Raji (cell line): ENCODE measurements around the gene PLEKHG2.

Experiments used
- POLR2A ChIP-seq: IDR thresholded peaks from 2 replicates; pipeline ENCODE4 v1.6.1; 2011; ENCODE audit warnings: low read depth, low read length, control low read depth; ENCODE audit not compliant: insufficient read depth

PLEKHG2 gene

GRCh38 chr19:39412100-39412866, at the start of gene PLEKHG2:
Gene PLEKHG2 (plus strand): TSS chr19:39412669. CDS start chr19:39414087, 1,418 bp downstream.
- peak; percentile 65 for TF ChIP-seq POLR2A

- TF ChIP-seq POLR2A, result no peak
Measured at GRCh38 chr19:39362682-39363657, 49.5 kb upstream of the PLEKHG2 start.

- no peak for TF ChIP-seq POLR2A
Measured at GRCh38 chr19:39363901-39364457, 48.5 kb upstream of the PLEKHG2 start.

GRCh38 chr19:39365531-39365930, 46.9 kb upstream of the PLEKHG2 start:
- TF ChIP-seq POLR2A, result no peak

GRCh38 chr19:39369200-39369599, 43.3 kb upstream of the PLEKHG2 start:
- no peak for TF ChIP-seq POLR2A

GRCh38 chr19:39370735-39371134, 41.7 kb upstream of the PLEKHG2 start:
- TF ChIP-seq POLR2A, result no peak

- no peak for TF ChIP-seq POLR2A
Measured at GRCh38 chr19:39372047-39372802, 40.2 kb upstream of the PLEKHG2 start.

- TF ChIP-seq POLR2A, result no peak
Measured at GRCh38 chr19:39372941-39373340, 39.5 kb upstream of the PLEKHG2 start.

- no peak for TF ChIP-seq POLR2A
Measured at GRCh38 chr19:39375929-39376328, 36.5 kb upstream of the PLEKHG2 start.

- TF ChIP-seq POLR2A, result no peak
Measured at GRCh38 chr19:39377373-39378362, 34.8 kb upstream of the PLEKHG2 start.

- no peak for TF ChIP-seq POLR2A
Measured at GRCh38 chr19:39379865-39380396, 32.5 kb upstream of the PLEKHG2 start.

GRCh38 chr19:39380521-39381502, 31.7 kb upstream of the PLEKHG2 start:
- no peak for TF ChIP-seq POLR2A
